H9 (cell line): ENCODE data around the gene C8G. TPM values are rescaled to one million over a fixed set of nuclear protein-coding genes. Genes with fewer than 3 reads are reported as not detected.

Experiments used
- DNase-seq: peaks from one replicate; pipeline ENCODE4 v3.0.0-alpha.2; 2017
- H2AFZ ChIP-seq: one replicate; pipeline ENCODE4 v1.6.1; 2013; ENCODE audit warnings: mild to moderate bottlenecking, low read length, control low read depth, moderate library complexity
- H2AK5ac ChIP-seq: 2 replicates; pipeline ENCODE4 v1.6.1; 2013; ENCODE audit warnings: low read length, control low read depth, mixed read lengths; ENCODE audit not compliant: insufficient read length
- H2BK120ac ChIP-seq: one replicate; pipeline ENCODE4 v1.6.1; 2013; ENCODE audit warnings: low read depth, mild to moderate bottlenecking, low read length, control low read depth, inconsistent platforms; ENCODE audit not compliant: poor library complexity, severe bottlenecking
- H2BK12ac ChIP-seq: 2 replicates; pipeline ENCODE4 v1.6.1; 2013; ENCODE audit warnings: low read length, control low read depth, mixed read lengths, low read depth; ENCODE audit not compliant: insufficient read length
- H2BK15ac ChIP-seq: 2 replicates; pipeline ENCODE4 v1.6.1; 2013; ENCODE audit warnings: low read depth, low read length, control low read depth
- H2BK20ac ChIP-seq: one replicate; pipeline ENCODE4 v1.6.1; 2013; ENCODE audit warnings: low read depth, mild to moderate bottlenecking, low read length, control low read depth, inconsistent platforms; ENCODE audit not compliant: poor library complexity, severe bottlenecking
- H2BK5ac ChIP-seq: 2 replicates; pipeline ENCODE4 v1.6.1; 2013; ENCODE audit warnings: low read length, control low read depth, mixed read lengths; ENCODE audit not compliant: insufficient read length
- H3K14ac ChIP-seq: 2 replicates; pipeline ENCODE4 v1.6.1; 2013; ENCODE audit warnings: low read length, control low read depth; ENCODE audit not compliant: insufficient read depth
- H3K18ac ChIP-seq: 2 replicates; pipeline ENCODE4 v1.6.1; 2013; ENCODE audit warnings: low read depth, mild to moderate bottlenecking, mixed read lengths, low read length, control low read depth; ENCODE audit not compliant: insufficient read length
- H3K23ac ChIP-seq: 2 replicates; pipeline ENCODE4 v1.6.1; 2013; ENCODE audit warnings: low read length, control low read depth, mixed read lengths, low read depth; ENCODE audit not compliant: insufficient read length
- H3K23me2 ChIP-seq: 2 replicates; pipeline ENCODE4 v1.6.1; 2013; ENCODE audit warnings: low read depth, mild to moderate bottlenecking, mixed read lengths, low read length, control low read depth; ENCODE audit not compliant: insufficient read length, poor library complexity, severe bottlenecking
- H3K27ac ChIP-seq: 2 replicates; pipeline ENCODE4 v1.5.1; 2013; ENCODE audit warnings: low read length, control low read depth, mixed read lengths, low read depth; ENCODE audit not compliant: insufficient read length
- H3K27me3 ChIP-seq: 2 replicates; pipeline ENCODE4 v1.6.1; 2013; ENCODE audit warnings: low read length, control low read depth, inconsistent platforms; ENCODE audit not compliant: insufficient read depth
- H3K4ac ChIP-seq: 2 replicates; pipeline ENCODE4 v1.6.1; 2013; ENCODE audit warnings: low read depth, mild to moderate bottlenecking, control low read depth, inconsistent platforms, low read length, moderate library complexity
- H3K4me1 ChIP-seq: 2 replicates; pipeline ENCODE4 v1.6.1; 2013; ENCODE audit warnings: low read length, control low read depth, inconsistent platforms; ENCODE audit not compliant: insufficient read depth
- H3K4me2 ChIP-seq: 2 replicates; pipeline ENCODE4 v1.6.1; 2013; ENCODE audit warnings: low read length, control low read depth, mixed read lengths; ENCODE audit not compliant: insufficient read length, insufficient read depth
- H3K56ac ChIP-seq: 2 replicates; pipeline ENCODE4 v1.6.1; 2013; ENCODE audit warnings: low read depth, mild to moderate bottlenecking, mixed read lengths, low read length, control low read depth; ENCODE audit not compliant: insufficient read length
- H3K79me1 ChIP-seq: 2 replicates; pipeline ENCODE4 v1.6.1; 2013; ENCODE audit warnings: low read depth, mild to moderate bottlenecking, moderate library complexity, low read length, control low read depth, inconsistent platforms; ENCODE audit not compliant: insufficient read depth, poor library complexity, severe bottlenecking
- H3K79me2 ChIP-seq: 2 replicates; pipeline ENCODE4 v1.6.1; 2013; ENCODE audit warnings: low read length, control low read depth, inconsistent platforms; ENCODE audit not compliant: insufficient read depth
- H3K9ac ChIP-seq: 2 replicates; pipeline ENCODE4 v1.6.1; 2013; ENCODE audit warnings: low read length, control low read depth, mixed read lengths; ENCODE audit not compliant: insufficient read length; ENCODE audit errors: extremely low read depth
- H3K9me3 ChIP-seq: one replicate; pipeline ENCODE4 v1.6.1; 2013; ENCODE audit warnings: low read depth, low read length, inconsistent platforms; ENCODE audit not compliant: control insufficient read depth
- H3T11ph ChIP-seq: one replicate; pipeline ENCODE4 v1.6.1; 2013; ENCODE audit warnings: mild to moderate bottlenecking, low read length, control low read depth, inconsistent platforms
- H4K20me1 ChIP-seq: one replicate; pipeline ENCODE4 v1.6.1; 2013; ENCODE audit not compliant: control insufficient read depth, insufficient read length, insufficient read depth
- H4K5ac ChIP-seq: 2 replicates; pipeline ENCODE4 v1.6.1; 2013; ENCODE audit warnings: low read depth, mild to moderate bottlenecking, mixed read lengths, low read length, control low read depth; ENCODE audit not compliant: insufficient read length
- H4K8ac ChIP-seq: replicated peaks from 2 replicates; pipeline ENCODE4 v1.6.1; 2013; ENCODE audit warnings: low read length, control low read depth, mixed read lengths, low read depth; ENCODE audit not compliant: insufficient read length
- H4K91ac ChIP-seq: 2 replicates; pipeline ENCODE4 v1.6.1; 2013; ENCODE audit warnings: low read depth, mild to moderate bottlenecking, moderate library complexity, mixed read lengths, low read length, control low read depth; ENCODE audit not compliant: insufficient read length
- H3K27ac Mint-ChIP-seq, 3 experiments: 2 replicates in 2 of 3; 3 replicates in 1 of 3; pipeline ENCODE4 v1.8.0; 2020 to 2021; ENCODE audit warnings: mixed read lengths in 3 of 3, mild to moderate bottlenecking in 1 of 3, moderate library complexity in 1 of 3
- H3K27me3 Mint-ChIP-seq: 2 replicates; pipeline ENCODE4 v1.8.0; 2021; ENCODE audit warnings: low read depth, mild to moderate bottlenecking, moderate library complexity, mixed read lengths
- H3K36me3 Mint-ChIP-seq, 3 experiments: 2 replicates in 2 of 3; 3 replicates in 1 of 3; pipeline ENCODE4 v1.8.0; 2020 to 2021; ENCODE audit warnings: low read depth in 3 of 3, mixed read lengths in 3 of 3; ENCODE audit not compliant: insufficient read depth in 1 of 3
- H3K4me1 Mint-ChIP-seq, 2 experiments: 2 replicates each; pipeline ENCODE4 v1.8.0; 2020; ENCODE audit warnings: mixed read lengths in 2 of 2
- H3K4me3 Mint-ChIP-seq, 2 experiments: 2 replicates in 1 of 2; 3 replicates in 1 of 2; pipeline ENCODE4 v1.8.0; 2020 to 2021; ENCODE audit warnings: mild to moderate bottlenecking in 2 of 2, mixed read lengths in 2 of 2, moderate library complexity in 1 of 2
- H3K9me3 Mint-ChIP-seq, 2 experiments: 2 replicates in 1 of 2; 3 replicates in 1 of 2; pipeline ENCODE4 v1.8.0; 2020; ENCODE audit warnings: mild to moderate bottlenecking in 2 of 2, mixed read lengths in 2 of 2, moderate library complexity in 1 of 2
- CTCF ChIP-seq: fragments of 200-600 bp; sonication (generic); conservative IDR thresholded peaks from 3 replicates; pipeline ENCODE4 v1.8.0; 2021; ENCODE audit warnings: antibody characterized with exemption, mild to moderate bottlenecking
- WGBS: extraction: QIAGEN DNeasy Blood & Tissue Kit; methylation state at CpG from one replicate; pipeline ENCODE4 v1.1.7; 2013; ENCODE audit warnings: missing lambda C conversion rate, low lambda C conversion rate, mixed read lengths; ENCODE audit not compliant: insufficient read length; ENCODE audit errors: extremely low coverage; 5-methylcytosine and 5-hydroxymethylcytosine counted together
- total RNA-seq: library from RNA; stranded (reverse); gene quantifications from 2 replicates; pipeline ENCODE4 v1.2.1, GENCODE V29; 2021

C8G gene
- total RNA-seq, 1 experiment from 2014 or later = 0.96 TPM

DNA sequence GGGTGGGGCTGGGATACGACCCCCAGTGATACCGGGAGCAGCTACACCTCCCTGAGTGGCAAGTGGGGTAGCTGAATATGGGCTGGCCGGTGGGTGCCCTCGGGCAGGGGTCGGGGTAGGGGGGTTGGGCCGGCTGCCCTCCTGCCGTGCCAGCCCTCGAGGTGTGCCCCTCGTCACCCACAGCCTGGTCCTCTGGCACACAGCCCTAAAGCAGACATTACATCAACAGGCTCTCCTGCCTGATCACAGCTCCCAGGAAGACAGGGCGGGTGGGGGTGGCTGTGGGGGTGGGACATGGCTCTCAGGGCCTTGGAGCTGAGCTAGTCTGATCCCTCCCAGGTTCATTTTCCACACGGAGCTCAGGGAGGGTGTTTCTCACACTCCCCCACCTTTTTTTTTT, 23.7 kb upstream of the C8G start:
- Mint-ChIP-seq H3K9me3 (no peaks in the 10 kb centered on the region), H3K36me3 (peaks cover 35 to 72% (median 66%) of the 10 kb centered on the region in 3 experiments; a peak in 6 of 7 replicates), H3K27ac (no peak overlapping the region), H3K4me1 (no peaks in the 10 kb centered on the region), H3K27me3 (no peaks in the 10 kb centered on the region), H3K4me3 (no peak overlapping the region)
- Histone ChIP-seq H3K4me1 (no peaks in the 10 kb centered on the region), H3T11ph (no peak overlapping the region), H3K14ac (no peak overlapping the region), H2AK5ac (no peak overlapping the region), H3K56ac (no peak overlapping the region), H2BK15ac (no peak overlapping the region), H2BK20ac (no peak overlapping the region), H2BK5ac (no peak overlapping the region), H2AFZ (no peak overlapping the region), H4K8ac (no peak overlapping the region), H2BK12ac (no peak overlapping the region), H3K9ac (no peak overlapping the region), H3K23me2 (no peaks in the 10 kb centered on the region), H3K4me2 (no peak overlapping the region), H3K27ac (no peak overlapping the region), H3K4ac (no peak overlapping the region), H3K23ac (no peak overlapping the region), H3K9me3 (no peaks in the 10 kb centered on the region), H4K5ac (no peak overlapping the region), H3K18ac (no peak overlapping the region), H3K27me3 (no peaks in the 10 kb centered on the region), H4K20me1 (no peaks in the 10 kb centered on the region), H3K79me2 (no peaks in the 10 kb centered on the region), H4K91ac (no peak overlapping the region), H2BK120ac (no peak overlapping the region), H3K79me1 (no peaks in the 10 kb centered on the region)
- DNase-seq = peak; percentile 20
- no peak for TF ChIP-seq CTCF
- WGBS = no CpG with 5 or more reads among the region's 11 CpGs
